ENCODE results near the gene PRRT1.

PRRT1 gene

DNA sequence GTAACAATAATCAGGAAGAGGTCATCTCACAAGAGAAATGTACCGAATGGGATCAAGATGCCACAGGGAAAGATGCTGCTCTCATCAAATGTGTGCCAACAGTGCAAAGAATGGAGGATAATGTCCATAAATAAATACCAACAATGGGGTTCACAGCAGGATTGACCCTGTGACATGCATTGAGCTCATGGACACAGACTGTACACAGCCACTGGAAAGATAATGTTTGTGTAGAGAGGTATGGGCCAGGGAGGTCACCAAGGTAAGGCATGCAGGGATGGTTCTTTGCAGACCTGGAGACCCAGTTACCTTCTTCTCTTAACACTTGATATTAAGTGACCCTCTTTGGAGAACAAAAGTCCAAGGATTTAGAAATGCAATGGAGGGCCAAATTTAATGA lies 22.7 kb upstream of the PRRT1 start:
- DNase-seq (ENCODE audit: low read depth): no peak

DNA sequence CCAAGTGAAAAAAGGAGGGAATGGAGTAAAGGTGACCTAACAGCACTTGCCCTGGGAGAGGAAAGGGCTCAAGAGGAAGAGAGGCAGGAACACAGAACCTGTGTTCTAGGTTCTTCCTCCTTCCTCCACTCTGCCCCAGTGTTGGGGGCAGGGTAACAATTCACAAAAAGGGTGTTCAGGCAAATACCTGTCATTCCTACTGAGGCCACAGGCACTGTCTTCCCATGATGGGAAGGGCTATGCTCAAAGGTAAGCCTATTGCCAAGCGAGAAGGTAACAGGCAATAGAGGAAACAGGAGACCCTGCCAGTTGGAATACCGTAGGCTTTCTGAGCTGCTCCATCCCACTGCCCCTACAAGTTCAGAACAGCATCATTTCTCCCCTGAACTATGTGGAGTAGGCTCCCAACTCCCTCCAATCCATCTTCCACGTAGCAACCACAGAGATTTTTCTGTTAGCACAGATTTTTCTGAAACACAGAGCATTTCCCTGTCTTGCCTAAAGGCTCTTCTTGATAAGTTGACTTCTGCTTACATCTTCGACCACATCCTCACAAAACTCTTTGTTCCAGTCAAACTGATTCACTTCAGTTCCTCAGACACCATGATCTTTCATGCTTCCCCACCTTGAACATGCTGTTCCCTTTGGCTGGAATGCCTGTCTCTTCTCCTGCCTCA lies 21.4 kb upstream of the PRRT1 start:
- no peak for DNase-seq (ENCODE audit: low read depth)

DNA sequence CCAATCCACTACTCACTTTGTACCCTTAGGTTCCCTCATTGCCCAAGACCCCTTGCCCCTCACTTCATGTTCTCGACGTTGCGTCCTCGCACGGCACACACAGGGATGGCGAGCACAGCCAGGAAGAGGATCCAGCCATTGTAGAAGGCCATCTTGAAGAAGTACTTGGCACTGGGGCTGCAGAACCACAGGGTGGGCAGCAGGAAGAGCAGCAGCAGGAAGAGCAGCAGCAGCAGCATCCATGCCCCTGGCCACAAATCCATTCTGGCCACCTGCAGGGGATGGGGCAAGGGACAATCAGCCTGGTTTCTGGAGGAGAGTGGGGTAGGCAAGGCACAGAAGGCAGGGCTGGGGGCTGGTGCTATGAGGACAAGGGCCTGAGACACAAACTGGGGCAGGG lies 19.5 kb upstream of the PRRT1 start:
- DNase-seq (ENCODE audit: low read depth): no peak

DNA sequence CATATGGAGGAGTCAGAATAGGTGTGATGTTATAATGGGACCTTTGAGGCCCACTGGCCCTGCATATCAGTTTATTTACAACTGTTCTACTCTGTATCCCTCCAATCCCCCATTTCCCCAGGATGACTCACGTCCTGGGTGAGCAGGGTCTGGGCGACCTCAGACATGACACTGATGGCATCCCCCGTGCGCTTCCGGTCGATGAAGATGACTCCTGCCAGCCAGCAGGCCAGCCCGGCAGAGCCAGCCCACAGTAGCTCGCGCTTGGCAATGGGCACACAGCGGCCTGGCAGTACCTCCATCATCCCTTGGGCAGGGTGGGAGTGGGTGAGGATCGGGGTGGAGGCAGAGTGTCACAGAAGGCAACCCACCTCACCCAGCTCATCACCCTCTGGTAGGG lies 18.6 kb upstream of the PRRT1 start:
- no peak for DNase-seq (ENCODE audit: low read depth)

DNA sequence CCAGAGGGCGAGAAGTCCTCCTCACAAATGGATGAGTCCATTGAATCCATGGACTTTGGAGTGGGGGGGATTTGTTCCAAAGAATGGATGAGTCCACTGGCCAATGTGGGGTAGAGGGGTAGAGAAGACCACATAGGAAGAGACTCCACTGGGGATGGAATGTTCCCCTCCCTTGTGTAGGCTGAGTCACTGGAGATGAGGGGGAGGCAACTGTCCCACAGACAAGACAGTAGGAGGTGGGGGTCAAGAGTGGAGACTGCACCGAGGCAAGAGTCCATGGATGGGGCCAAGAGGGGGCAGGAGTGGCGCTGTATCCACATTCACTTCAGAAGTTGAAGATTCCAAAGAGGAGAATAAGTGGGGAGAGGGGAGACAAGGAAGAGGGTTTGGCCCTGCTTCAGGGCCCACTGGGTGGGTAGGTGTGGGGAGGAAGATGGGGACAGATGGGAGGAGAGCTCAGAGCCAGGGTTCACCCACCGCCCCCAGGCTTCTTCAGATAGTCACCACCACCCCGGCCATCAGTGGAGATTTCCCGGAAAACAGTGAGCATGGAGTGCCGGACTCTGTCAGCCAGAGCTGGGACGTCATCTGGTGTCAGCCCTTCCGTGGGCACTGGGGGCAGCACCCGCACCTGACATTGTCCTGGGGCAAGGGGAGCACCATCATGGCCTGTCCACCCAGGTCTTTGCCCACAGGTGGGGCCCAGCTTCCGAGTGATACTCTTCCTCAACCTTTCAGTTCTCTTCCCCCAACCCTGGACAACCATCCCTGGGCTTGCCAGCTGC lies 17.3 kb upstream of the PRRT1 start:
- DNase-seq (ENCODE audit: low read depth): no peak

DNA sequence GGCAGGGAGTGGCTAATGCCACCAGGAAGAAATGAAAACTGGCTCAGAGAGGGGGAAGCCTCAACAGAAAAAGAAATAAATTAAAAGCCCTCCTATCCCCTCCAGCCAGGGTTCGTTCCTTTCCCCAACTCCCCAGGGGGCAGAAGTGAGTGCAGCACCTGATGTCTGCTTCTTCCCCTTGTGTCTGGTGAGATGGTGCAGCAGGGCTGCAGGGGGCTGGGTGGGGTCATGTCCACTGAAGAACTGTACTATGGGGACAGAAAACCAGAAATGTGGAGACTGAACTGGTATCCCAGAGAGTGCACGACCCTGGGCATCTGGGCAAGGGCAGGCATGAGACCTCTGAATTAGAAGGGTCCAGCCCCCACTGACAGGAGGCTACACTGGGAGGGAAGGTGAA lies 16.6 kb upstream of the PRRT1 start:
- DNase-seq (ENCODE audit: low read depth): no peak

DNA sequence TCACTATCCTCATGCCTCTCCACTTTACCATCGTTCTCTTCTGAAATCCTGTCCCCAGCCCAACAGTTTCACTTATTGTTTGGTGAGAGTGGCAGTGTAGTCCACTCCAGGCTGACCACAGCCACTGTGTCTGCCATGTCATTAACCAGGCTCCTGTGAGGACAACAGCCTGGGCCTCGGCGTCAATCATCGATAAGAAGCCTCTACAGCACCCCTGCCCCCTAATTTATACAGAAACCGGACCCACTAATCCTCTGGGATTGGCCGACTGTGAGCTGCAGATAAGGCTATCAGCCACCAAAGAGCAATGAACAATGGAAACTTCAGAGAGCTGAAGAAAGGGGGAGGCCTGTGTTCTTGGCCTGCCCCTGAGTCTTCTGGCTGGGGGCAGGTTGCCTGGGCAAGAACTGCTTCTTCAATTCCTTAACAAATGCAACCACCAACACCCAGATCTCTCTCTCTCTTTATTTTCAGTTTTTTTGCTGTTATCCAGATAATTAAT lies 16.1 kb upstream of the PRRT1 start:
- DNase-seq (ENCODE audit: low read depth): no peak

DNA sequence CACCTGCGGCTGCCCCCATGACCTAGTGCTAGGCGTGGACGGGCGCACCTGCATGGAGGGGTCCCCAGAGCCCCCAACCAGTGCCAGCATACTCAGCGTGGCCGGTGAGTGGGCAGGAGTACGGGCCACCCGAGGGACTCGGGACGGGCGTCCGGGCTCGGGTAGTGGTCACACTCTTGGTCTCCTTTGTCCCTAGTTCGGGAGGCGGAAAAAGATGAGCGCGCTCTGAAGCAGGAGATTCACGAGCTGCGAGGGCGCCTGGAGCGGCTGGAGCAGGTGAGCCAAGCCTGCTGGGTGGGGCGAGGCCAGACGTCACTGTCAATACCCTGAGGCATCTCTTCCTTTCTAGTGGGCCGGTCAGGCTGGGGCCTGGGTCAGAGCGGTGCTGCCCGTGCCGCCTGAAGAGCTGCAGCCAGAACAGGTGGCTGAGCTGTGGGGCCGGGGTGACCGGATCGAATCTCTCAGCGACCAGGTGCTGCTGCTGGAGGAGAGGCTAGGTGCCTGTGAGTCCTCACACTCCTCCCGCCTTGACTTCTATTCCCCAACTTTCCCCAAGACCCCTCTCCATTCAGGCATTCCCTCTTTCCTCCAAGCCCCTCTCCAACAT lies 15.5 kb upstream of the PRRT1 start:
- DNase-seq (ENCODE audit: low read depth): no peak

DNA sequence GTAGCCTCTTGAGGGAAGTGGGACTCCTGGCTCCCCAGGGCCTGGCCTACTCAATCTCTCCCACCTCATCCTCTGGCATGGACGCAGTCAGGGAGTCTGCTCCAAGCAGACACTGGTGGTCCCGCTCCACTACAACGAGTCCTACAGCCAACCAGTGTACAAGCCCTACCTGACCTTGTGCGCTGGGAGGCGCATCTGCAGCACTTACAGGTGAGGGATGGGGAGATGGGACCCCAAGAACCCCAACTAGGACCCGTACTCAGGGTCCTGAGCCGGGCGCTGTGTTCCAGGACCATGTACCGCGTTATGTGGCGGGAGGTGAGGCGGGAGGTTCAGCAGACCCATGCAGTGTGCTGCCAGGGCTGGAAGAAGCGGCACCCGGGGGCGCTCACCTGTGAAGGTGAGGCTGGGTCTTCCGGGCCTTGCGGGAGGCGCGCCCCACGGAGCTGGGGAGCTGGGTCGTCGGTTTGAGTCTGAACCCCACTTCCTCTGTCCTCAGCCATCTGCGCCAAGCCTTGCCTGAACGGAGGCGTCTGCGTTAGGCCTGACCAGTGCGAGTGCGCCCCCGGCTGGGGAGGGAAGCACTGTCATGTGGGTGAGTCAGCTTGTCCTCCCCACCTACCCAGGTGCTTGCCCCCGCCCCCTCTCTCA lies 14.8 kb upstream of the PRRT1 start:
- no peak for DNase-seq (ENCODE audit: low read depth)

DNA sequence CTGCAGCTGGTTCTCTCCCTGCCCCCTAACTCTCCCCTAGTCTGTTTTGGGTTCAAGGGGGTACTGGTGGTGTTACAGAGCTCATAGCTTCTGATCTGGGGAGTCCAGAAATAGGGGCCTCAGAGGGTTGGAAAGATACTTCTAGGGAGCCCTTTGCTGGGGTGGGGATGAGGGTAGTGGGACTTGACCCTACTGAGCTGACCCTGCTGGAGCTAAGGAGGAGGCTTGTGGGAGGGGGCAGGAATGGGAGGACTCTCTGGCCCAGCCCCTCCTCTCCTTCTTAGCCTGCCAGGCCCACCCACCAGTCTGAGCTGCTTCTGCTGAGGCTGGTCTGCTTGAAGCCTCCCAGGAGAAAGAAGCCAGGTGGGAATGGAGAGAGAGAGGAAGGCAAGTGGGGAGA lies 12.6 kb upstream of the PRRT1 start, which contains the start of gene EGFL8:
Gene EGFL8 (plus strand): TSS at position 301 of the 400 bp plus-strand sequence. CDS start 1,571 bp downstream, outside the sequence.
- DNase-seq (ENCODE audit: low read depth): no peak

DNA sequence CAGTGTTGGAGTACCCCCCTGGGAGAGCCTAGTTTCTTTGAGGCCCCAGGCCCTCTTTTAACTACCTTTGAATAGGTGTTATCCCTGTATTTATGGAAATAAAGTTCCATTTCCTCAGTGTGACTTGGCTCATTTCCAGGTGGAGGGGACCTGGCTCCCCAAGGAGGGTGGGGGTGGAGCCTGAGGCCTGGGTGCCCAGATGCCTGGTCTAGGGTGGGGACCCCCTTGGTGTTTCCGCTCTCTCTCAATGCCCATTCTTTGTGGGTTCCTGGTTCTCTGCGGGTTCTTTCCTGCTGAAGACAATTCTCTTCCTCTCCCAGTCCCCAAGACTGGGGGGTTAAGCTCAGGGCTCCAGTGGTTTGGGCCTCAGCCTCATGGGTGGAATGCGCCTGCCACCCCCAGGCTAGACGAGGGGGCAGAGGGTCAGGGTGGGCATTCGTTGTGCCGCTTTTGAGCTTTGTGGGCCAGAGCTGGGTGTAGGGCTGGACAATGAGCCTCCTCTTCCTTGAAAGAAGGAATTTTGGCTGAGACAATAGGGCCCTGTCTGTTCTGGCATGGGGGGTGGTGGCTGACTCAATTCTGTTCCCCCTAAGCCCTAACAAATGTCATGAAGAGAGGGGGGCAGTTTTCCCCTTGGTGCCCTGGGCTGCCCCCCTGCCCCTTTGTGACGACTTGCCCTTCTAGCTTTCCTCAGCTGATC lies 12.0 kb upstream of the PRRT1 start:
- DNase-seq (ENCODE audit: low read depth): no peak

DNA sequence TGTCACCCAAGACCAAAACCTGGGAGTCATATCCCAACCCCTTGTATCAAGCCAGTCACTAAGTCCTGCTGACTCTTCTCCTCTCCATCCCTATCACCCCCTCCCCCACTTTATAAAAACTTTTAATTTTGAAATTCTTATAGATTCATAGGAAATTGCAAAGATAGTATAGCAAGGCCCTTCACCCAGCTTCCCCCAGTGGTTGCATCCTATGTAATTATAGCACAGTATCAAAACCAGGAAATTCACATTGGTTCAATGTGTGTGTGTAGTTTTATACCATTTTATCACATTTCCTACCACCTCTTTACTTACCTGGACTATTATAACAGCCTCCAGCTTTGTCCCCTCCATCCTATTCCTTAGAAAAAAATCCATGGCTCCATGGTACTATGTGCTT lies 6.3 kb upstream of the PRRT1 start:
- DNase-seq (ENCODE audit: low read depth): no peak

DNA sequence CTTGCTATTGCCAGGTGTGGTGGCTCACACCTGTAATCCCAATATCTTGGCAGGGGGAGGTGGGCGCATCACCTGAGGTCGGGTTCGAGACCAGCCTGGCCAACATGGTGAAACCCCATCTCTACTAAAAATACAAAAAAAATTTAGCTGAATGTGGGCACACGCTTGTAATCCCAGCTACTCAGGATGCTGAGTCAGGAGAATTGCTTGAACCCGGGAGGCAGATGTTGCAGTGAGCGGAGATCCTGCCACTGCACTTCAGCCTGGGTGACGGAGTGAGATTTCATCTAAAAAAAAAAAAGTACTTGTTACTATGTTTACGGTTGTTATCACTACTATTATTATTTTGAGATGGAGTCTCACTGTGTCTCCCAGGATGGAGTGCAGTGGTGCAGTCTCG lies 5.2 kb upstream of the PRRT1 start:
- no peak for DNase-seq (ENCODE audit: low read depth)

DNA sequence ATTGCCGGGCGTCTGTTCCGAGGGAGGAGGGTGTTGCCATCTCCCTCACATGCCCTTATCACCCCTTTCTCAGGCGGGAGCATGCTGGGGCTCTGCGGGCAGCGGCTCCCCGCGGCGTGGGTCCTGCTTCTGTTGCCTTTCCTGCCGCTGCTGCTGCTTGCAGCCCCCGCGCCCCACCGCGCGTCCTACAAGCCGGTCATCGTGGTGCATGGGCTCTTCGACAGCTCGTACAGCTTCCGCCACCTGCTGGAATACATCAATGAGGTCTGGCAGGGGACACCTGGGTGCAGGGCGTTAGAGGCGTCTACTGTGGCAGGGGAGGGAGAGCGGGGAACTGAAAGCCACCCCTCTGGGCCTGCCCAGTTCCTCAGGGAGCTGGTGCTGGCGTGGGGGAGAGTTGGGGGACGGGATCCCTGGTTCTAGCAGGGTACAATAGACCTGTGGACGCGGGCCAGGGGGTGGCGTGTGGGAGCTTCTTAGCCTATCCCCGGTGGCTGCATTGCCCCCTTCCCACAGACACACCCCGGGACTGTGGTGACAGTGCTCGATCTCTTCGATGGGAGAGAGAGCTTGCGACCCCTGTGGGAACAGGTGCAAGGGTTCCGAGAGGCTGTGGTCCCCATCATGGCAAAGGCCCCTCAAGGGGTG lies 2.9 kb upstream of the PRRT1 start:
- DNase-seq (ENCODE audit: low read depth): no peak

DNA sequence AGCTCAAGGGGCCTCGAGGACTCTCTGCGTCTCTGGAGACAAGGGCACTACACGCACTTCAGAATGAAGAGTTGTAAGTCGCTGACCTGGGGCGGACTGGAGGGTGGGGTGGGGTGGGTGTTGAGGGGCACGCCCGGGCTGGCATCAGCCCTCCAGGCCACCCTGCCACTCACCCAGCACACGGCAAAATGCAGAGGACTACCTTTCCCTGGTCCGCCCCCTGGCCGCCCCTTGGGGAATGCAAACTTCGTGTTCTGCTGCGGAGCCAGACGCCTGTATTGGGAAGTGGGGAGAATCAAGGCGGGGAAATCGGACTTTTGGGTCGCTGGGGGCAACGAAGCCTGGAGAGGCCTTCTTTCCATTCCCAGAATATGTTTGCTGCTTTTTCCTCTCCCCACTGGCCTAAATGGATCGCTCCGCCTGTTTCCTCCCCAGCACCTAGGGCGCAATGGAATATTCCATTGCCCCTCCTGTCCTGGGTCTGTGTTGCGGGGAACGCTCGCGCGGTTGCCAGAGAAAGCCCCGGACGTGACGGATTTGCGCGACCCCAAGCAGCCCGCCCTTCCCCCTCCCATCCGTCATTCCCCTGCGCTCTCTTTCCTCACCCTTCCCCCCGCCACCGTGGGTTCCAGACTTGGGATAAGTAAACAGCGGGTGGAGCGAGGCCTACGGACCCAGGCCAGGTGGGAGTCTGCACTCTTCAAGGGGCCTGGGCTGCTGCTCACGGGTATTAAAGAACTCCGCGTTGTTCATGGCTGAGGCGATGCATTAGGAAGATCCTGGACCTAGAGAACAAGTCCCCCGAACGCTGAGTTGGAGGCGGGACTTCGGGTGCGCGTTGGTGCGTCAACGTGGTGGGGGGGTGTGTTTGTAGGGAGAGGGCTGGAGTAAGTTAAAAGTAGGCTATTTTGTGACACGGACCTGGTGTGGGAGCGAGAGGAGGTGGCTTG lies 2.1 kb upstream of the PRRT1 start, which contains the start of gene PPT2:
Gene PPT2 (plus strand): TSS at position 578 of the 950 bp plus-strand sequence. CDS start 454 bp downstream, outside the sequence.
- DNase-seq (ENCODE audit: low read depth): peak; percentile 78

DNA sequence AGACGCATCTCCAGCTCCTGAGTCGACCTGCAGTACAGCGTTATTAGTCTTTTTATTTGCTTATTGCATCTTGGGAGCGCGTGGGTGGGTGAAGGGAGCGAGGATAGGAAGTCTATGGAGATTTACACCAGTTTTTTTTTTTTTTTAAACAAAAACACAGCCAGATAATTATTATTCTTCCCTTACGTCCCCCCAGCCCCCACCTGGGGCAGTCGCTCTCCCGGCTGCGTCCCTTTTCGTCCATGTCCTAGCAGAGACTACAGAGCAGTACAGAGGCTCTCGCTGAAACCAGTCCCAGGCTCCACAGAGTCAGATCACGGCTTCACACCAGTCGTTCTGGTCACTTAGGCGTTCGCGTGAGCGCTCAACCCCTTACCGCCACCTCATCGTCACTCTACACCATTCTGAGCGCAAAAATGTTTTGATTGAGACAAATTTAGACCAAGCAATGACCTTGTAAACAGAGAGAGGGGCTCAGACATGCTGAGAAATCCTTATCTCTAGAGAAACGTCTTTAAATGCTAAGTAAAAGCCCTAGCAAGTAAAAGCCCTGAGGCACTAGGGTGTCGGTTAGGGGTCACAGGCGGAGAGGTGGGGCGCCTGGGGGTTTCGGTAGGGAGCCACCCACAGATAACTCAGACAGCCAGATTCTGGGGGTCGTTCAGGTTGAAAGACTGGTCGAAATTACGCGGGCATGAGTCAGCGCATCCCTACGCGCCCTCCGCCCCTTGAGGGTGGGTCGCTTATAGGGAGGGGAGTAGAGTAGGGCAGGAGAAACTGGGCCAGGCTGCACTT lies 1.2 kb upstream of the PRRT1 start:
- DNase-seq (ENCODE audit: low read depth): no peak

DNA sequence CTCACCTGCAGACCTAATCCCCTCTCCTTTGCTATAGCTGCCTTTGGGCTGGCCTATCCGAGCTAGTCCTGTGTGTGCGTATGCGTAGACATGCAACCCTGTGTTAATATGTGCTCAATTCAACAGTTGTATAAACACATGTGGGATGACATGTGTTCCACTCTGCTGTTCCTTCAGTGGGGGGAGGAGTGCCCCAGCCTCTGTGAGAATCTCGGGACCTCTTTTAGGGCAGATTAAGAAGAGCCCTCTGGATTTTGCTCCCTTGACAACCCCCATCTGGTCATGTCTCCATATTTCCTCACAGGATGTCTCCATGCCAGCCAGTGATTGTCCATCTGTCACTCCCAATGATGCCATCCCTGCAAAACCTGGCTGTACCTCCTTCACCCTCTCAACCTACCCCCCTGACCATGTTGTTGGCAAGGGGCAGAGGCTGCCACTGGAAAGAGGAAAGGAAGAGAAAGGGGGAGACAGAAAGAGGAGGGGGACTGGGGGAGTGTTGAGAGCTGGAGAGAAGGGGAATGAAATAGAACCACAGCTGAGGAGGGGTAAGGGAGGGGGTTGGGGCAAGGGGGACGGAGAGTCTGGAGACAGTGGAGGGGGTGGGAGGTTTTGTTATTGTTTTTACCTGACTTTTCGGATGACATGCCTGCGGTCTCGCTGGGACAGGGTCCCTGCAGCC lies 417 bp downstream of the PRRT1 start:
- DNase-seq (ENCODE audit: low read depth): no peak
